ENCODE data around the gene MMD2.

DNA sequence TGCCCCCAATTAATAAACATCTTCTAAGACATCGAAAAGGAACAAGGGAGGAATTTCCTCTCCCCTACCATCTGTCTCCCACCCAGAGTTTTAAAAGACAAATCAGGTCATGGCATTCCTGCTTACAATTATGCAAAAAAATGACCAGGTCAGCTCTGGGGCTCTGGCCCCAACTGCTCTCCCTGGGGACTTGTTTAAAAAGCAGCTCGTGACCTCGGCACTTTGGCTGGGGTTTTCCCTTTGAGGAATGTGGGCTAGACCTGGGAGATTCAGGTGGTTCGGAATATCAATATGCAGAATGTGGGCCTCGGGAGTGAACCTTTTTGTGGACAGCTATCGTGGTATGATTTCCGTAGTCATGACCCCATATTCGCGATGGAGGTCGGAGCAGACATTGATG is 74.8 kb downstream of the MMD2 start:
- no peak for TF ChIP-seq CTCF (IDR thresholded peaks at IDR 0.05; ENCODE audit: low read length)
- no peak for TF ChIP-seq EZH2 (IDR thresholded peaks at IDR 0.05; ENCODE audit: borderline replicate concordance, low read length)
